ENCODE results near the gene COL9A1. TPM values are rescaled to one million over a fixed set of nuclear protein-coding genes. Genes with fewer than 3 reads are reported as not detected.

COL9A1 gene
- total and polyA plus RNA-seq, 2 of the 8 experiments (the other 6 are each of a cell fraction or from before 2014, with no cell fraction given): 7.9 to 18.1 TPM

DNA sequence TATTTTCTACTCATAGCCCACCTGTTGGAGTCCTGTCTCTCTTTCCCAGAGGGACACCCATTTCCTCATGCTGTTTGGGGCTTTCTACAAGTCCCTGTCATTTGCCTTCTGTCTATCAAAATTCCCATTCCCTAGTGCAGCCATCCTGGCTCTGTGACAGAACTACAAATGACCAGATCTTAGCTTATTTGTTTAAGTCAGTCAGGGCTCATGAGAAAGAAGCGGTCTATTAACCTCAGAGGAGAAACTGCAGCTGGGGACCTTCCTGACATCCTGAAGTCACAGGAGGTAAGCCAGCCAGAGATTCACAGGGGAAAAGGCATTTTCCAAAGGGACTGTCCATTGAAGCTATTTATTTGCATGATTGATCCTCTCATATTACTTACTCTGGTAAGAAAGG is 1.7 kb upstream of the COL9A1 start (continued):
- TF ChIP-seq PHF8 (conservative IDR thresholded peaks at IDR 0.05; ENCODE audit: low read depth, low read length) (no peak), CTBP2 (IDR thresholded peaks at IDR 0.05; ENCODE audit: borderline replicate concordance, insufficient read depth, insufficient read length, low read length) (no peak), SIRT6 (IDR thresholded peaks at IDR 0.05; ENCODE audit: low read length) (no peak), SAP30 (IDR thresholded peaks at IDR 0.05; ENCODE audit: insufficient read depth, insufficient replicate concordance, low read length) (no peak), CTCF (IDR thresholded peaks at IDR 0.05; ENCODE audit: control extremely low read depth in 1 of 3, insufficient read depth in 1 of 3, low read depth in 1 of 3, low read length in 3 of 3) (no peak)
